Renal cortical epithelial cell (primary cell): ENCODE results near the gene DNAAF8. TPM values are rescaled to one million over a fixed set of nuclear protein-coding genes. Genes with fewer than 3 reads are reported as not detected.

ENCODE experiments used
- DNase-seq: peaks from one replicate; pipeline ENCODE4 v3.0.0-alpha.2; 2011; ENCODE audit warnings: low read depth
- total RNA-seq: library from RNA; depleted of rRNA; stranded (reverse); fragments of >200 nt; gene quantifications from 2 replicates; pipeline ENCODE4 v1.2.3, GENCODE V29; 2014

The DNAAF8 gene
- total RNA-seq, 1 donor from 2014 or later = 1.0 TPM

DNA sequence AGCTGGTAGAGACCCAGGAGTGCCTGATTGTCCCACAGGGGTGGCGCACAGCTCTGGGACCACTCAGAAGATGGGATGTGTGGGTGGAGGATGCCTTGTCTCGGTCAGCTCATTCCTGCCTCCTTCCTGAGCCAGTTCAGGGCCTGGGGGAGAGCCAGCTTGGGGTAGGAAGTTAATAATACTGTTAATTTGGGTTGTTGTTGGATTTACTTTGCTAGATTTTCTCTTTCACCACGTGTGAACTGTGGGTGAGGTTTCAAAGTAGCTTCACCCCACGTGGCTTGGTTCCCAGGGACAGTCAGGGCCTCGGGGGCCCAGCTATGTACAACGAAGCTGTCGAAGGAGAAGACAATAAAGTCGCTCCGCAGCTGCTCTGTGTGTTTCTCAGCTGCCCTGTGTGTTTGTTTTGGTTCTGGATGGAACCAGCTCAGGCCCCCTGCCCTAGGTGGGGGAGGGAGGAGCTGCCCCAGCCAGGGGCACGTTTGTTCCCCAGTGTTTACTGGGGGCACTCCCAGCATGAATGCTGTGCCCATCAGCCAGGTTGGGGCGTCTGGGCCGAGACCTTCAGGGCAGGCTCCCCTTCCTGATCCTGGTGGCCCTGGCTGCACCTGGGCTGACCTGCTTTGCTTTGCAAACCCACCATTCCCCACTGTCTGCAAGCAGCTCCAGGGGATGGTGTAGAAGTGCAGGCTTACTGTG lies 38.7 kb upstream of the DNAAF8 start:
- no peak for DNase-seq

DNA sequence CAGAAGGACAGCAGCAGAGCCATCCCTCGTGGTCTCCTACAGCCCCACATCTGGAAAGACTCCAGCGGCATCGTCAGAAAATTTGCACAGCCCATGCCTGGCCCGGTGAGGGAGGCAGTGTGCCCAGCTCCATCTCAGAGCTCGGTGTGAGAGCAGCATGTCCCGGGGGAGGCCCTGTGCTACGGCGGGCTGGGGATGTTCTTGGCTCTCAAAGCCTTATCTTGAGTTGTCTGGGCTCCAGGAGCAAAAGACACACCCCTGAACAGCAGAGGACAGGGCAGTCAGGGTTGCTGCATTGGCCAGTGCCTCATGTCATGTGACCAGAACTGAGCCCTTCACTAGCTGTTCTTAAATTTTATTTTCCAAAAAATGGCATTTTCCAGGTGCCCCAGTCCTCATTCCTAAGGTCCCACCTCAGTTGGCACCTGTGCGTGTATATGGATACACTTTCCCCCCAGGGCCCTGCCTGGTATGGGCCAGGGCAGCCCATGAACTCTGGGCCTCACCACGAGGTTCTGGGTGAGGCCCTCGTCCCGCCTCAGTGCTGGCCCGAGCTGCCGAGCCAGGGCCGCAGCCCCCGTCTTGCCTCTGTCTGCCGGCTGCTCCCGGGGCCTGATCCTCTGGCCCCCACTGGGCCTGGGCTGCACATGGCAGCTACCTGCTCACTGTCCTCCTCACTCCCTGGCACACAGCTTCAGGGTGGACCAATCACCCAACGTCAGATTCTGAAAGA lies 38.0 kb upstream of the DNAAF8 start:
- DNase-seq = no peak

DNA sequence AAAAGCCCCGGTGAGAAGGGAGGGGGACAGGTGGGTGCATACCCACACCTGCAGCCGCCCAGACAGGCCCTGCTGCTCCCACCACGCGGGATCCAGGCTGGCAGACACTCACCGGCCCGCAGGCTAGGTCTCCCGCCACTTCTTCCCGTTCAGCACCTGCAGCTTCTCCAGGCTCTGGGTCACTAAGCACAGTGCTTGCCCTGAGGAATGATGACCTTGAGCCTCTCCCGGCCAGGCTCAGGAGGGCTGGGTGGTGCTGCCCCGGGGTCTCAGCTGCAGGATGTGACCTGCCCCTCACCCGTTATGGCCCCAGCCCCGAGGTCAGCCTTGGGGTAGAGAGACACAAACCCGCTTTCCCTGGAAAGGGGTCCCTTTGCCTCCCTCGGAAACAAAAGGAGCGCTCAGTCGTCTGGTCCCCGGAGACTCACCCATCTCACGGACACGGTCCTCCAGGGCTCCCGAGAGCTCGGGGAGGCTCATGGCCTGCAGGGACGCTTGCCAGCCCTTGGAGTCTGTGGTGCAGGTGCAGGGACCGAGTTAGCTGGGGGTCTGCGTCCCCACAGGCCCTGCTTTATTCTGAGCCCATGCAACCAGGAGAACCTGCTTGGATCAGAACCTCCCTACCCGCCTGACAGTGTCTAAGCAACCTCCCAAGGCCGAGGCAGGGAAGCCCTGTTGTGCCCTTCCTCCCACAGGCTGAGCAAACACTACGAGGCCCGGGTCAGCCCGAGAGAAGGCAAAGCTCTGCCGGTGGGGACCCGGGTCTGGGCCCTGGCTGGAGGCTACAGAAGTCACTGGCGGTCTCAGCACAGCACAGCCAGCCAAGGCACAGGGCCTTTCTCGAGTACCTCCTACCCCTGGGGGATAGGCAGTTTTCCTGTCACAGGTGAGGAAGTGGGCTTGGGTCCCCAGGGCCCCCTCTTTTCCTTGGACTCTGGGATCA lies 37.2 kb upstream of the DNAAF8 start:
- DNase-seq = no peak

GRCh38 chr16:4697848-4698291 lies 36.5 kb upstream of the DNAAF8 start:
- DNase-seq = no peak

- no peak for DNase-seq
Measured at GRCh38 chr16:4698321-4699045, 35.9 kb upstream of the DNAAF8 start.

DNA sequence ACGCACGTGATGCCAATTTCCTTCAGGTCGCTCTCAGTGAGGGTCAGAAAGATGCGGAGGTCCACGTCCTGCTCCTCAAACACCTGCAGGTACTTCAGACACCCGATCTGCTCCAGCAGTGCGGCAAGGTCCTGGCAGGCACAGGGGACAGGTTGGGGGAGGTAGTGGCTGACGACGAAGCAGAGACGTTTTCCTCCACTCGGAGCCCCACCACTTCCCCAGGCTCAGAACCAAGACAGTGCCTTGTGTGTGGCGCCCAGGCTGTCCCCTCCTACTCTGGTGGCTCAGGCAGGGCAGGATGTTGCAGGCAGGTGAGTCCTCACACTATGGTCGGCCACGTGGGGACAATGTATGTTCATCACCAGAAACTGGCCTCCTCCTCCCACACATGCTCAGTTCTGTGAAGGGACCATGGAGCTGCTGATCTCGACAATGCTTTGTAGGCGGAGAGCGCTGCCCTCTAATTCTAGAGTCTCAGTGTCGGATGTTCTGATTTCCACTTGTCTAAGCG lies 35.2 kb upstream of the DNAAF8 start:
- no peak for DNase-seq

- DNase-seq = no peak
Measured at GRCh38 chr16:4700380-4700996, 33.8 kb upstream of the DNAAF8 start.

GRCh38 chr16:4700997-4701743 lies 33.2 kb upstream of the DNAAF8 start:
- no peak for DNase-seq

DNA sequence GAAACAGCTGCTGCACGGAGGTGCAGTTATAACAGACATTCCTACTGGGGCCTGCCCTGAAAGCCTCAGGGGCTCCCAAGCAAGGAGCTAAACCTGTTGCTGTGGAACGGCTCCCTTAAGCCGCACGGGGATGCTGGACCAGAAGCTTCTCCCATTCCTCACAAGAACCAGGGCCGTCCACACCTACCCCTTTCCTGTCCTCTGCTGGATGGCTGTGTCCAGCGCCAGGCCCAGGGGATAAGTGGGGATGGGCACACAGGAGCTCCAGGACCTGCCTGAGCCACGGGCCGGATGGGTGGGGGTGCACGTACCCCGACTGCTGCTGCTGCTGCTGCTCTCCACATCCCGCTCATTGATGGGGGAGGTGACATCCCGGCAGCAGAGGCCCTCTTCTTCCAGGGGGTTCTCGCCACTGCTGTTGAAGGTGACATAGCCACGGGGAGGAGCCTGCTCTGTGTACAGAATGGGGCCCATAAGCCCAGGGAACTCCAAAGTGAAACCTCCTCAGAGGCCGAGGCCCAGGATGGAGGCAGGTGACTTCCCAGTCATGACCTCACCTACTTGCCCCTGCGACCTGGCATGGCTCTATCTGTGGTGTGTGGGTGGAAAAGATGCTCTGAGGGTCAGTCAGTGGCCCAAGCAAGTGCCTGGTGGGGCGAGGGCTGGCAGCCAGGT lies 32.4 kb upstream of the DNAAF8 start:
- DNase-seq = no peak

DNA sequence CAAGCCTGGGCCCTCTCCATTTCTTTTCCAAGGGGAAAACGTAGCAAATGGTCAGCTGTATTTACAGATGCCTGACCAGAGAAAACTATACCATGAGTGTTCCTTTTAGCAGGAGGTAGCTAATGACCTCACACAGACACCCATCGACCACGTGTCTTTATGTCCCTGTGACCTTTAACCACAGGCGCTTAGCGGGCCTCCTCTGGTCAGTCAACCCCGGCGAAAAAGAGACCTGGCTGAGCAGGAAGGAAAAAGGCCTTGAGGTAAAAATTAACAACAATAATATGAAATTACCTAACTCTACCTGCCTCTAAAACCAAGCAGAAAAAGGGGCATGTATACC lies 31.9 kb upstream of the DNAAF8 start:
- DNase-seq = peak; percentile 69

DNA sequence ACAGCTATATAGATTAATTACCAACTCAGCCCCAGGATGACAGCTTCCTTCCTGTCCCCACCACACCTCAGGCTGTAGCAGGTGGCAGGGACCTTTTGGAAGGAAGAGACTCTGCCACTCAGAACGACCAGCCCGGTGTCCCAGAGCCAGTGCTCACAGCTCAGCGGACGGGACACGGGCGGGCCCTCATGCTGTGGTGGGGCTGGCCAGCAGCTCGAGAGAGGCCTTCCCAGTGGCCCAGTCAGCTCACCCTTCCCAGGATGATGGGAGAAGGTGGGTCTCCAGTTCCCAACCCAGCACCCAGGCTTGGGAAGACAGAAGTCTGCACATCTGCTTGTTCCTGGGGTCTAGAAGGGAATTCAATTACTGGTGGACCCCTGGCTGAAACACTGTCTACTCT lies 30.4 kb upstream of the DNAAF8 start:
- no peak for DNase-seq

- no peak for DNase-seq
Measured at GRCh38 chr16:4704491-4704890, 29.8 kb upstream of the DNAAF8 start.

GRCh38 chr16:4704913-4705312 lies 29.4 kb upstream of the DNAAF8 start:
- DNase-seq = no peak

- no peak for DNase-seq
Measured at GRCh38 chr16:4706871-4707270, 27.5 kb upstream of the DNAAF8 start.

DNA sequence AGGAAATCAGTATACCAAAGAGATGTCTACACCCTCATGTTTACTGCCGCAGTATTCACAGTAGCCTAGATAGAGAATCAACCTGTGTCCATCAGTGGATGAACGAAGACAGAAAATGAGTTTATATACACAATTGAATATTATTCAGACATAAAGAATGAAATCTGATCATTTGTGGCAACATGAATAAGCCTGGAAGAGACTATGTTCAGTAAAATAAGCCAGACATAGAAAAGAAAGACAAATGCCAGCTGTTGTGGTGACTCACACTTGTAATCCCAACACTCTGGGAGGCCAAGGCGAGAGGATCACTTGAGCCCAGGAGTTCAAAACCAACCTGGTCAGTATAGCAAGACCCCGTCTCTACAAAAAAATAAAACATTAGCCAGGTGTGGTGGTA lies 24.9 kb upstream of the DNAAF8 start:
- no peak for DNase-seq

DNA sequence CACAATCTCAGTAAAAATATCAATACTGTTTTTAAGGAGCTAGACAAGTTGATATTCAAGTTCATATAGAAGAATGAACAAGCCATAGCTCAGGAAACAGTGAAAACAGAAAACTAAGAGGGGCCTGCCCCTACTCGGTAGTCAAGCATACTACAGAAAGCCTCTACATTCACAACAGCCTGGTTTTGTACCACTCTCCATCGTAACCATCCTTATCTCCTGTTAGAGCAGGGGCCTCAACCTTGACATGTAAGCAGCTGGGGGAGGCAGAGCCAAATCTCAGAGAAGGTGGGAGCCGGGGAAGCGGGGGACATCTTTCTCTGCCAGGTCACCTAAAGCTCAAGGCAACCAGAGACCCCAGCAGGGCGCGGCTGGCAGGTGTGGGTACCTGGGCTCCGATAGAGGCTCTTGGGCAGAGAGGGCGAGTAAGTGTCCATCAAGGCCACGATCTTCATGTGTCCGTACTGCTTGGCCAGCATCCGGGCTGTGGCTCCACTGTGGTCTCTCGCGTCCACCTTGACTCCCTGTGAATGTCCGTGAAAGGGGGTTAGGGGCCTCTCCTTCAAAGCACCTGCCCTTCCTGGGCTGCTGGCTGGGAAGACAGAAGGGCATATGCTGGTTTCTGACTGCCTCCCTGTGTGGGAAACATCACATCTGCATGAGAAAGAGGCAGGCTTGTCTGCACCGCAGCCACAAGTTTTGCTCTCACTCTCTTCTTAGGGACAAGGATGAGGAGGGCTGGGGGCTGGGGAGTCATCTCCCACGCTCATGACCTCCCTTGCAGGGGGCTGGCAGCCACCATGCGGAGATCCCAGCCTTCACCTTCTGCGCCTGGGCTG lies 20.5 kb upstream of the DNAAF8 start:
- DNase-seq = no peak

DNA sequence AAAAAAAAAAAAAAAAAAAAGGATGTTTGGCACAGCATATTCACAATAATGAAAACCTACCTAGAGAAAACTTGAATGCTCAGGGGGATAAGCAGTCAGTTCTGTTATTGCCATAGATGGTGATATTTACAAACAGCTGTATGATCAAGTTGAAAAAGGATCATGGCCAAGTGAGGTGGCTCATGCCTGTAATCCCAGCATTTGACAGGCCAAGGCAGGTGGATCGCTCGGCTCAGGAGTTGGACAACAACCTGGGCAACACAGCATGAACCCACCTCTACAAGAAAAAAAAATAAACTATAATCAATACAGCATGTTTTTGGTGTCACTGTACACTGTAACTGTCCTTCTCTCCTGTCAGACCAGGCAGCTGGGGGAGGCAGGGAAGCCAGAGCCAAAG lies 19.3 kb upstream of the DNAAF8 start:
- DNase-seq = no peak

GRCh38 chr16:4718466-4718865 lies 15.9 kb upstream of the DNAAF8 start:
- DNase-seq = no peak
